Fibroblast of the conjunctiva (primary cell): Measurements from ENCODE around the gene DMRT3.

Source experiments
- DNase-seq: peaks from one replicate; pipeline ENCODE4 v3.0.0-alpha.2; 2010; ENCODE audit warnings: low read depth

The DMRT3 gene

DNA sequence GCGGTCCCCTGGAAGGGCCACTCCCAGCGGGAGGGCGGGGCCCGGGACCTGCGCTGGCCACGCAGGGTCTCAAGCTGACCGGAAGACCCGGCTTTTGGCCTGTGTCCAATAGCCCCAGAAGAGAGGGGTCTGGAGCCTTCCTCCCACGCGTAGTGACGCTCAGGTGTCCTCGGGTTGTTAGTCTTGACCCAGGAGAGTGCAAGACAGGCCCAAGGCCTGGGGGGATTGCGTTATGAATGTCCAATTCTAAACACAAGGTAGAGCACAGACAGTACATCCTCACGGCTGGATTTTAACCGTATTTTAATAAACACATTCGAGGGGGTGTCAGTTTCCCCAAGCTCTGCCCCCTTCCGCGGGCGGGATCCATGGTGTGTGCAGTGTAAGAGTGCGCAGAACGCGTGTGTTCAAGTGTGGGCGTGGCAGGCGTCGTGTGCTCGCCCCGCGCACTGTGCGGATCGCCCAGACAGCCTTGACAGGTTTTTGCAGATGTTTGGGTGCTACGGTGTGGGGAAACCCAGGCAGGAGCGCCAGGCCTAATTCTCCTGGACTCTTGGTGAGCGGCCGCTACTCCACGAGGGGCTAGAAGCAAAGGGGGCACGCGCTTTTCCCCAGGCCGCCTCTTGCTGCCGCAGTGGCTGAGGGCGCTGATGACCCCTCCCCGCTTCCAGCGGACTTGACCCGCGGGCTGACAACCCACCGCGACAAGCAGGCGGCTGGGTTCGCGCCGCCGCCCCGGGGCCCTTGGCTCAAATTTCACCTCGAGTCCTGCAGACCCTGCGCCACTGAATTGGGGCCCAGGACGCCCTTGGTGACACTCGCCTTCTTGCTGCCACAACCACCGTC is 6.1 kb upstream of the DMRT3 start:
- no peak for DNase-seq

DNA sequence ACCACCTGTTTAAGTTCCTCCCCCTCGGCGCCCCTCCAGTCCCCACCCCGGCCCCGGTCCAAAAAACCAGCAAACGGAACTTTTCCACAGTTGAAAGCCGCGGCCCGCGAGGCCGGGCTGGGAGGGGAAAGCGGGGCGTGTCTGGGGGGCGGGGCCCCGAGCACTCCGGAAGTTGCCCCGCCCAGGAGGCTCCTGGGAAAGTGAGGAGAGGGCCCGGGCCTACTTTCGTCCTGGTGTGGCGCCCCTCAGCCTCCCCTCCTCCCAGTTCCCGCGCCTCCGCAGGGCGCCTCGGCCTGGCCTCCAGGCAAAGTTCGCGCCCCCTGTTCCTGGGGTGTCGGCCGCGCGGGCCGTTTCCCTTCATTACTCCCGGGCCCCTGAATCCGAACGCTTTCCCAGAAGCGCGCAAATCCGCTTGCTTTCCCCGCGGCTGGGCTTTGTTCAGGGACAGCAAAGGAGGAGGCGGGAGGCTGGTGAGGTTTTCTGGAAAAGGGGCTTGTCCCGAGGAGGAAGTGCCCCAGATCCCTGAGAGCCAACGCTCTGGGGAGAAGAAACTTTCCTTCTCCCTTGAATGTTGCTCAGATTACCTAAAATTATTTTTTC is 4.5 kb upstream of the DMRT3 start:
- DNase-seq: no peak

DNA sequence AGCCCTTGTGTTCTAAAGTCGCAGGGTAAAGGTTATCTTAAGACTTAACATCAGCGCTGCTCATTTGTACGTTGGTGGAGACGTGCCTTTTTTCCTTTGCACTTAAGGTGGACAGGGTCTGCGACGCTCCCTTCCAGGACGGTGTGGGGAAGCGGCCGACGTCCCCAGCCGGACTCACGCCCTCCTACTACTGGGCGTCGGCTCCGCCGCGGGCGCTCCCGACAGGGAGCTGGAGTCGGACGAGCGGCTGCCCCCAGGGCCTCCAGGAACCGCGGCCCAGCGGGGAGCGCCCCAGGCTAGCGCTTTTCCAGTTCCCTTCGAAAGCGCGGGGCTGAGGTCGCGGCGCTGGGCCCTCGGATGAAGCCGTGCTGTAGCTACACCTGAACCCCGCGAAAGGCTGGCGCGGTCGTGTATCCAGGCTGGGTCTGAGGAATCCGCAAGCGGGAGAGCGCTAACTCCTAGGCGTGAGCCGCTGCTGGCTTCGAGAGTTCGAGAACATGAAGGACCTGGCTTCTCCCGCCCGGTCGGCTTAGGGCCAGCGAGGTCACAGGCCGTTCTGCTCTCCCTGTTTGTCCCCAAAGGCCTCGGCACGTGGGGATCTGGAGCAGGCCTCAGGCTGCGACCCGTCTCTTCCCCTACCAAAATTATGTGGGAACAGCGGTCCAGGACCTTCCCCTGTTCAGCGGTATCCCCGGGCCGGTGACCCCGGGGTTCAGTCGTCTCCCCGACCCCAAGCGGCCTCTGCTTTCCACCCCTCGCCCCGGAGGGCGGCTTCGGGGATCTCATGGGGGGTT is 3.8 kb upstream of the DMRT3 start:
- DNase-seq: no peak

DNA sequence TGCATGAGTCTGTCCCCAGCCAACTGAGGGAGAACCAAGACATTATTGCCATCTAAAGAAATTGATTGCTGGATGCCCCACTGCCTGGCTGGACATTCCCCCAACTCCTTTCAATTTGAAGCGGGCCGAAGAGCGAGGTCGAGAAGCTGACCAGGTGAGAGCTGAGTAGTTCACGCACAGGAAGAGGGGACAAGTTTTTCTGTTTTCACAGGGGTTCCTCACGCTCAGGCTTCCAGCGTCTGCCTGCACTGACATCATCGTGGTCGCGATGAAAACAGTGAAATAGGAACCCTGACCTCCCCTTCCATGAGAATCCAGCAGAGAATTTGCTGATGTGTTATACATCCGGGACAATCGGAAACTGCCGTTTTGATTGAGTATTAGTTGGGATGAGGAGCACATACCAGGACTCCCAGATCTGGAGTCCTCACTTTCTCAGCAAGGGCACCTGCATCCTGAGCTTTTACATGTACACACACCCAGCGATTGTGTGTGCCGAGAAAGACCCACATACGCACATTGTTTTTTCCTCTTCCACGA is 3.1 kb upstream of the DMRT3 start:
- DNase-seq: no peak

DNA sequence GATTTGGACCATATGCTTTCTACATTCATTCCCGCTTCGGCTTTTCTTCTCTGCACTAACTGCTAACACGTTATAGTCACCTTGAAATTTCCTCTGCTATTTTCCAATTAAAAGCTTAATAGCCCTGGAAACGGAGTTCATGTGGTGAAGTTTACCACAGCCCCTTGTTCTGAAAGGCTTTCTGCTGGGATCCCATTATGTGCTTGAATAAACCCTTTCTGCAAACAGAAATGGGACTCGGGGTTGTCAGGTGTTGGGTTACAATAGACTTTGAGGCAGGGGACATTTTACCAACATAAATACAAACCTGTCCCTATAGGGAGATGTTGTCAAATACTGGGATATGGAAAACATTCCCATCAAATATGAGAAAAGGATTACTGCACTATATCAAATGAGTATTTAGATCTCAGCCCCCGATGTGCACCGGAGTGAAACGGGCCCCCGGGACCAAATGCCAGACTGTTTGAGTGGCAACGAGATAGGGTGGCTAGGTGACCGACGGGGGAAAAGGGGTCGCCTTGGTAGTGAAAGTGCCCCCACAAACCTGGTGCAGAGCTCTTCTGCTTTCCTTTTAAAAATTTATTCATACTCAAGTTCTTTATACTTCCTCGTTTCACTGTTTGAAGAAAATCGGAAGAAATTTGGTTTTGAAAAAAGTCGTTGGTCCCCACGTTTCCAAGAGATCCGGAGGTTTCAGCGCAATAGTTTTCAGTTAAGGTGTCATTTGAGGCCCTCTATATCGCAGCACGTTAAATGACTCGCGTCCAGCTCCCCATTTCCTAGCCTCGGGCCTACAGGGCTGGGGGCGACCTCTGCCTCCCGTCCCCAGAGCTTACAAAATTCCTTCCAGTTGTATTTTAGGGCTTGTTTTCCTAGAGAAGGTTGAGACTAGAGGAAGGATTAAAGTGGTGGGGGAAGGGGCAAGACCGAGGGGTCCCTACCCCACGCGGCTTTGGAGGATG is 2.1 kb upstream of the DMRT3 start:
- no peak for DNase-seq

DNA sequence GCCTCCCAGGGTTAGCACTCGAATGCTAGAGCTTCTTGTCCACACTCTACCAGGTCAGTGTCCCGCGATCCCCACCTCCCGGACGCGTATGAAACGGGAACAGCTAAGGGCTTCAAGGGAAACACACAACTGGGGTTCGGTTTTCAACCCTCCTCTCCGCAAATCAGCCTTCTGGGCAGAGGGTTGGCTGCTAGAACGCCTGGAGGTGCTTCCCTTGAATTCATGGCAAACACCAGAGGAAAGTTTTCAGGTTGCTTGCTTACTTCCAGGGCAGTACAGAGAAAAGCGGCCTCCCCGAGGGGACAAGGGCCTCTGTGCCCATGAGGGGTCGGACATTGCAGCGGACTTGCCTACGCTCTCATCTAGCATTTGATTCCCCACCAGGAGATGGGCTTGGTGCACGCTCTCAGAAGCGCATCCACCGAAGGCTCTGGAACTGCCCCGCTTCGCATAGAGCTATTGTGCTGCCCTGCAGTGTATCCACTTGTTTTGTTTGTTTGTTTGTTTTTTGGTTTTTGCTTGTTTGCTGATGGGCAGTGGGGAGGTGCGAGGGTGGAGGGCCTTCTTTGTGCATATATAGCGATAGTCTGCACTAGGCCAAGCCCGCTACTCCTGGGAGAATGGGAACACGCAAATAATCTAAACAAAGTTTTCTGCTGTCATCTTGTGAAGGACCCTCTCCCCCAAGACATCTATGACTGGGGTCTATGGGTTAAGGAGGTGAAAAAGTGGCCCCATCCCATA is 1.3 kb upstream of the DMRT3 start:
- DNase-seq: no peak

DNA sequence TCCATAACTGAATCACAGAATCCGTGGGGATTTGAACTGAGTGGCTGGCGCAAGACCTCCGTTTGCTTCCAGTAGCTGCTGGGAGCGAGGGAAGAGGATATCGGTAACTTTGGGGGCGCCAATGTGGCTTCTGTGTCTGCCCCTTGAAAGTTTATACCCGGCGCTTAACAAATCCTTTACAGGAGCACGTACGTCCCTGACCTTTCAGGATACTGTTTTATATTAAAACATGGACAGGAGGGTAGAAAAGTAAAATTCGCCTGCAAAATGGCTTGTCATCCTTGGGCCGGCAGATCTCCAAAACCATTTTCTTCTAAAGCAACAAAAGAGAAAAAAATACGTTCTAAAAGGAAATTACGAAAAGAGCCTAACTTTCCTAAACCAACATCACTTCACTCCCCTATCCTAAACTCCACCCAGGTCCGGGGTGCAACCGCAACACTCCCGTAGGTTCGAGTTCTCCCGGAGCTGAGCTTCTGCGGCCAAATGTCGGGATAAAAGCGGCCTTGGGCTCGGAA is 656 bp upstream of the DMRT3 start:
- no peak for DNase-seq

DNA sequence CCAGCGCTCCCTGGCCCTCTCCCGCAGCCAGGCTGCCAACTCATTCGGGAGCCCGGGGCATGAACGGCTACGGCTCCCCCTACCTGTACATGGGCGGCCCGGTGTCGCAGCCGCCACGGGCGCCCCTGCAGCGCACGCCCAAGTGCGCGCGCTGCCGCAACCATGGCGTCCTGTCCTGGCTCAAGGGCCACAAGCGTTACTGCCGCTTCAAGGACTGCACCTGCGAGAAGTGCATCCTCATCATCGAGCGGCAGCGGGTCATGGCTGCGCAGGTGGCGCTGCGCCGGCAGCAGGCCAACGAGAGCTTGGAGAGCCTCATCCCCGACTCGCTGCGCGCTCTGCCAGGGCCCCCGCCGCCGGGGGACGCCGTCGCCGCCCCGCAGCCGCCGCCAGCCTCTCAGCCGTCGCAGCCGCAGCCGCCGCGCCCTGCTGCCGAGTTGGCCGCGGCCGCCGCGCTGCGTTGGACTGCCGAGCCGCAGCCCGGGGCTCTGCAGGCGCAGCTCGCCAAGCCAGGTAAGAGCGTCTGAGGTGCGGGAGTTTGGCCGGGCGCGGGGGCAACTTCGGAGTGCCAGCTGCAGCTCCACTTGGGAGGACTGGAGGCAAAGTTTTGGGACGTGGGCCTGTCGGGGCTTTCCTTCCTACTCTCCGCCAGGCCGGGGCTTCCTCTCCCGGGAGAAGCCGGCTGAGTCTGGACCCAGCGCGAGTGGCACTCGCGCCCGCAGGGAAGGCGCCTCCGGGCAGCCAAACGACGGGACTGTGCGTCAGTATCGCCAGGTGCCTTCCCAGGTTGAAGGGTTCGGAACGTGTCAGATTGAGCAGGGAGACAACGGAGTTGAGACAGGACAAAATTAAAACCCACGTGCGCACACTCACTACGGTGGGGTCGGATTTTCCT is 735 bp downstream of the DMRT3 start:
- no peak for DNase-seq

DNA sequence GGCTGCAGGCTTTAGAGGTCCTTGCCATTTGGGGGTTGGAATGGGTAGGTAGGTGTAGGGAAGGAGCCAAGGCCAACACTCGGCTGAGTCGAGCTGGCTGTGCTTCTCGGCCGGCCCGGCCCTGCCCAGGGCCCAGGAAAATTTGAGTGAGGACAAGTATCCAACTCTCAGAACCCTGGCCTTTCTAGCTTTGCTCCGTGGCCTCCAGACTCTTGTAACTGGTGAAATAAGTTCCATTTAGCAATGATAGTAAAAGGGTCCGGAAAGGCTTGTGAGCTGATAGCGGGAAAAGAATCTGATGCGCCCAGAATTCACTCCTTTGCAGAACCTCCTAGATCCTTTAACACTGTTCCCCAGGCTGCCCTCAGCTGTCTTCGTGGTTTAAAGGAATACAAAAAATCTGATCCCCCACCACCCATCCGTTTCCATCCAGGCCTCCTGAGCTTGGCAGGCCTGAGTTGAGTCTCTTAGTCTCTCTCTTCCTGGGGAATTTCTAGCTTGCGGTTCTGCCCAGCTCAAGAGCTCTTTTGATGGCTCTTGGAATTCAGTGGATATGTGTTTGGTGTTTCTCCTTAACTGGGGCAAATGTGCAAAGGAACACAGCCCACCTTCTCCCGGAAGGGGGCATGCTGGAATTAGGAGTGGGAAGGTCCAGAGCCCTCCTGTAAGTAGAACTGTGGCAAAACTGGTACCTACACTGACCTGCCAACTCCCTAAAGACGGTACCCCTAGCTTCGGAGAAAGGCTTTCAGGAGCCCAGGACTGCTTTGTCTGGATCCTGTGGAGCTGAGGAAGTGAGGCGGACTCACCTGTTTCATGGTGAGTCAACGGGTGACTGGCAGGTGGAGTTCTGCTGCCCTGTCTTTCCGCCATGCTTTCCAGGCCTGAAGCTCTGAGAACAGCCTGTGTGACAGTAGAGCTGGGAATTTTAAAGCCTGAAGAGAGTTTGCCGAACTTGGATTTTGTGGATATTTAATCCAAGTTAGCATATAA is 1.7 kb downstream of the DMRT3 start:
- DNase-seq: no peak

DNA sequence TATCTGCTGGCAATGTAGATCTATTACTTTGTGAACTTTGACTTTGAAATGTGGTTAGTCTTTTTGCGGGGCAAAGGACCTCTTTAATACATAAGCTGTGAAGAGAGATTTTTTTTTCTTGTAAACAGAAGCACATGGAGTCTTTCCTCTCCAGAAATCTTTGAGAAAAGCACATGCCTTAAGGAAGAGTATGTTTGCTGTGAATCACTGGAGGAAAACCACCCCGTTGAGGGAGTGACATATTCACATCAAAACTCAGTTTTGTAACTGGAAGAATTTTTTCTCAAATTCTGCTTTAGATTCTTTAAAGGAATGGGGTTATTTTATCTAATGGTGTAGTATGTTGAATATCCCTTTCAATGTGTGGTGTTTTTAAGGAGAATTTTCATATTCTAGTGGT is 3.5 kb downstream of the DMRT3 start:
- no peak for DNase-seq

DNA sequence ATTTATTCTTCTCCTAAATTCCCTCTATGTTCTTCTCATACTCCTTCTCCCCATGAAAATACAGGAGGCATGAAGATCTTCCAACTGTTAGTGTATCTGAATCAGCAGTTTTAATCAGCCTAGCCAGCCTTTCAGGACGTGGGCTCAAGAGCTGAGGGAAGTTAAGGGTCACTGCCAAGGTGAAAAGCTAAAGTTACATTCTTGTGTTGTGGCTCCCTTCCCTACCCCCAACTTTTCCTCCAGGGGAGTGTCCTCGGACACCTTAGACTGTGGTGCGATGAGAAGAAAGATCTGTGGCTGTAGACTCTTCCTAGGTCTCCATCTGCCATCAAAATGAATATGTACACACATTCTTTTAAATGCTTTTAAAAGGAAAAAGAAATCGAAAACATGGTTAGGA is 4.2 kb downstream of the DMRT3 start:
- DNase-seq: no peak

DNA sequence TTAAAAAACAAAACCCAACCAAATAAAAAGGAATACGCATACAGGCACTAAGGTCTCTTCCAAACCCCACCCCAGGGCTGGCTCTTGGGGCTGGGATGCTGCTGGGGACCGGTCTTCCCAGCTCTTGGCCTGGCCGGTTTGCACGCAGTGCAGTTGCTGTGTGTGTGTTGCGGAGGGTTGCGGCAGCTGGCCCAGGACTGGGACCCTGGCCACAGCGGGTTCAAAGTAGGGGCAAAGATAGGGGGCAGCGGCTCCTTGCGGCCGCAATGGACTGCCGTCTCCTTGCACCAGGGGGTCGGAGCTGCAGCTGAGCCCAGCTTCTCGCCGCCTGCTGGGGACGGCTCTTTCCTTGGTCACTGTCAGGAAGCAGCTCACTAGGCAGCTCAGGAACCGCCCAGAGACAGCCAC is 5.0 kb downstream of the DMRT3 start:
- DNase-seq: no peak

DNA sequence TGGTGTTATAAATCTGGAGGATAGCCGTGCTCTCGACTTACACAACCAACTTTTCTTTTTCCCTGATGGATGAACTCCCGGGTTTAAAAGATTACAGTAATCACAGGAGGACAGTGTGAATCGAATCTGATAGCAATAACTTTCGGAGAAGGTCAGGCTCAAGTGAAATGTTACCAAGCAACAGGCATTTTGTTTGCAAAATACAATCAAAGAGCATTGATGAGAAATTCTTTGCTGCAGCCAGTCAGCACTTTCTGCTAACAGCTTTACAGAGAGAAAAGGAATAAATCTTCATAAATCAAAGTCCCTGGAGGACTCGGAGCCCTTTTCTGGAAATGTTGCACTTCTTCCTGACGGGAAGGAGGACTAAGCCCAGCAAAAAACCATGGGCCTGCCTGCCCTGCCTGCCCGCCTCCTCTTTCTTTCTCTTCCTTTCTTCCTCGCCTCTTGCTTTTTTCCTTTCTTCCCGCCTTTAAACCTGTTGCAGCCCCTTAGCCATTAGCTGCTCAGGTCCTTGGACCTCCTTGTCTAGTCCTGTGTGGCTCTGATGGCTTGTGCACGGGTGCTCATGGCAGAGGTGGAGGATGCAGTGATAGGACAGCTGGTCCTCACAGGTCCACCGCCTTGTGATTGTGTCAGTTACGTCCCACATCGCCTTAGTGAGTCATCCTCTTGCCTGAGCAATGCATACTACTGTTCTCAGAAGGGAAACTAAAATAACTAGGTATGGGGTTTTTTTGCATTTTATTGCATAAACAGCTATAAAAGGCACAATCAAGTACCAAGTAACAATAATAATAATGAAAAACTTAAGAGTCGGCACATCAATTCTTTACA is 6.2 kb downstream of the DMRT3 start:
- no peak for DNase-seq

DNA sequence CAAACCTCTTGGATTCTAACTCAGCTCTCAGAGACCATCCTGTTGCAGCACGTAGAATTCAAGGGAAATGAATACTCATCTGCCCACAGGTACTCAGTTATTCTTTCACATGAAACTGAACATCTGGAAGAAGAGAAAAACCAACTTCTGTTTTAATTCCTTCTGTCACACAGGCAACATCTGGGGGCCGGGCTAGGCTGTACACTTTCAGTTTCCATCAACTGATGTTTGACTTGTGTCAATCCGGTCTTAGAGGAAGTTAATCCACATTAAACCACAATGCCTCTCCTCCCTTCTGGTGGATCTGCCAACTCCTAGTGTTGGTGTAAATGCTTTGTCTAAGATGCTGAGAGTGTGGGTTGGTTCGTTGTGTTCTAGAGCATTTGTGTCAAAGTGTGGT is 17.6 kb downstream of the DMRT3 start:
- DNase-seq: no peak

DNA sequence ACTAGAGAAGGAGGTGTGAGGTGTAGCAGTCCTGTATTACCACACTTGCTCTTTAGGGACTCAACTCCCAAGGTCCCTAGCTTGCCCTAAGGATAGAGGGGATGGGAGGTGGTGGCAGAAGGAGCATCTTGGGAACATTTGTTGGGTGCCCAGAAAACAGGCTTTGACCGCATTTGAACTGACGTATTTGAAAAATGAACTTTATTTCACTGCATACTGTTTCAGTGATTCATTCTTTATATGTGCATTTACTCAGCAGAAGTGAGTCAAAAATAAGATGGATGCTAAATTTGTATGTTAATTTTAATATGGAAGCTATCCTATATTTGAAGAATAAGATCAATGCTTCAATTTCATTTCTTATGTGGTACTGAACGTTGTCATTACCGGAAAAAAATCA is 18.7 kb downstream of the DMRT3 start:
- no peak for DNase-seq

DNA sequence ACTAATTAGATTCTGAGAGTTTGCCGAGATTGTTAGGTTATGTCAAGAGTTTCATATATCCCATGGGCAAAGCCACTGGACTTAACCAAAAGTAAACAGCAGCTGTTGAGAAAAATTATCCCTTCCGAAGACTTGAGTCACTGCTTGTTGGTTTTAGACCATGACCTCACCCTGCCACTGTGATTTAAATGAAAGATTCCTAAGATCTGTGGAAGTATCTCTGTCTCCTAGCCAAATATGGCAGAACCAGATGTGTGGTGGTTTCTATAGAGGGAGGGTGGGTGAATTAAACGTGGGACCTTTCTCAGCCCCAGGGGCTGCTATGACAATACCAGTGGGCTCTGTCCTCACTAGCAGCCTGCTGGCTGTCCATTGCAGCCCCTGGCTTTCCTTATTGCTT is 19.3 kb downstream of the DMRT3 start:
- no peak for DNase-seq
